ENCODE results near the gene PTGFR.

DNA sequence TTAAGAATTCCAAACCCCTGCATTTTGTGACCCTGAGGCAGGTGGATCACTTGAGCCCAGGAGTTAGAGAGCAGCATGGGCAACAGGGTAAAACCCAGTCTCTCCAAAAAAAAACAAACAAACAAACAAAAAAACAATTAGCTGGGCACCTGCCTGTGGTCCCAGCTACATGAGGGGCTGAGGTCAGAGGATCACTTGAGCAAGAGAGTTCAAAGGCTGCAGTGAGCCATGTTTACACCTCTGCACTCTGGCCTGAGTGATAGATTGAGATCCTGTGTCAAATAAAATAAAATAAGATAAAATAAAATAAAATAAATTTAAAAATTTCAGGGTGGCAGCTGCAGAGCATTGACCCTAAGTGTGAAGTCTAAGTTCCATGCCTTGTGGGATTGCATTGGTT, 16.7 kb upstream of the PTGFR start:
- TF ChIP-seq ZNF274 (IDR thresholded peaks at IDR 0.05; ENCODE audit: low read depth, low read length) (no peak), YY1 (IDR thresholded peaks at IDR 0.05; ENCODE audit: insufficient read depth, insufficient read length) (no peak), SUZ12 (IDR thresholded peaks at IDR 0.05; ENCODE audit: extremely low read depth, insufficient read depth, insufficient read length) (no peak)
